NAMALWA (cell line): ENCODE results near the gene FHAD1.
"Not testable (repeated sequence)": the region's sequence is repeated elsewhere in the genome, so short reads cannot be mapped to it uniquely, and the experiment has no call there.

Experiments
- DNase-seq: peaks from one replicate; pipeline ENCODE4 v3.0.0-alpha.2; 2015; ENCODE audit warnings: low spot score

Gene FHAD1

DNA sequence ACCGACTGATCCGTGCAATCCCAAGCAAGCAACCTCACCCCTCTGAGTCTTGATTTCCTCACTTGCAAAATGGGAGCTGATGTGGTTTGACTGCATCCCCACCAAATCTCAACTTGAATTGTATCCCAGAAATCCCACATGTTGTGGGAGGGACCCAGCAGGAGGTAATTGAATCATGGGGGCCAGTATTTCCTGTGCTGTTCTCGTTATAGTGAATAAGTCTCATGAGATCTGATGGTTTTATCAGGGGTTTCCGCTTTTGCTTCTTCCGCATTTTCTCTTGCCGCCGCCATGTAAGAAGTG is 58.4 kb downstream of the FHAD1 start:
- DNase-seq: no peak

DNA sequence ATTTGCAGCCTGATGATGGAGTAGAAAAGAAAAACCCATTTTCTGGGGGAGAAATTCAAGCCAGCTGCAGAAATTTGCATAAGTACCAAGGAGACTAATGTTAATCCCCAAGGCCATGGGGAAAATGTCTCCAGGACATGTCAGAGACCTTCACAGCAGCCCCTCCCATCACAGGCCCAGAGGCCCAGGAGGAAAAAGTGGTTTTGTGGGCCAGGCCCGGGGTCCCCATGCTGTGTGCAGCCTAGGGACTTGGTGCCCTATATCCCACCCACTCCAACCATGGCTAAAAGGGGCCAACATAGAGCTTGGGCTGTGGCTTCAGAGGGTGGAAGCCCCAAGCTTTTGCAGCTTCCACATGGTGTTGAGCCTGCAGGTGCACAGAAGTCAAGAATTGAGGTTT is 59.3 kb downstream of the FHAD1 start:
- DNase-seq: not testable (repeated sequence)

DNA sequence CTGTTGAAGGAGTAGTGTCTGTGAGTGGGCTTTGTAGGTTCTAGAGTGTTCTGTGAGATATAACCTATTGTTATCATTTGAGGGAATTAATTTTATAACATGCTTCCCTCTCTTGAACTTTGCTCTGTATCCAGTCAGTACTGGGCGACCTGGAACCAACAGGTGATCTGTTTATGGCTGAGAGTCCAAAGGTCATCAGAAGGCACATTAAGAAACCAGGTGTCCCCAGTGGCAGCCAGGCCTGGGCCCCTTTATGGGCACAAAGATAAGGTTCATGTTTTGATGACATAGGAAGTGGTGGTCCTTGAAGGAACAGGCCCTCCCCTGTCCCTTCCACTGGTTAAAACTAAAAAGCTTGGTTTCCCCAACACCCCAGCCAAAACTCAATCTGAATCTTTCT is 61.1 kb downstream of the FHAD1 start:
- no peak for DNase-seq

DNA sequence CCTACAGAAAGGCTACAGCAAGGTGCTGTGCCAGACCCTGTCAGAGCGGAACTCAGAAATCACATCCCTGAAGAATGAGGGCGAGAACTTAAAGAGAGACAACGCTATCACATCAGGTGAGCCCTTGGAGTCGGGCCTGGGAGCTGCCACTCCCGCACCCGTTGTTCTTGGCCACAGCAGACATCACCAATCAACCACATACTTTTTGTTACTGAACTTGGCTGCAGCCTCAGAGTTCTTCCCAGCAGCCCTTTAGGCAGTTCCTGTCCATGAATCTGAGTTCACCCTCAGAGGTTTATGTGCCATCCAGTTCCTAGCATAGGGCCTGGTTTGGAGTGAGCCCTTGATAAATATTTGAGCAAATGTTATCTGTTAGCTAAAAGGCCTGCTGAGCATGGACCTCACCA is 61.6 kb downstream of the FHAD1 start:
- no peak for DNase-seq

DNA sequence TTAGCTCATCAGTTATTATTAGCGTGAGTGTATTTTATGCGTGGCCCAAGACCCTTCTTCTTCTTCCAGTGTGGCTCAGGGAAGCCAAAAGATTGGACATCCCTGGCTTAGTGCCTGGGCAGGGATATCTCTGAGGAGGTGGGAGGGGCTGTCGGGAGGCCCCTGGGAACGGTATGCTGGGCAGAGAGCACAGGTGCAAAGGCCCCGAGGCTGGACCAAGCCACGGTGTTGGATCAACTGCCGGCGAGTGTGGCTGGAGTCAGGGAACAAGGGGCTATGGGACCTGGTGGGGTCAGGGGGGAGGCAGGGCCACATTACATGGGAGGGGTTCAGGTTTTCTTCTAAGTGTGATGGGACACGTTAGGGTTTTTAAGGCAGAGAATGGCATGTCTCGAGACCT is 62.7 kb downstream of the FHAD1 start:
- DNase-seq: no peak

DNA sequence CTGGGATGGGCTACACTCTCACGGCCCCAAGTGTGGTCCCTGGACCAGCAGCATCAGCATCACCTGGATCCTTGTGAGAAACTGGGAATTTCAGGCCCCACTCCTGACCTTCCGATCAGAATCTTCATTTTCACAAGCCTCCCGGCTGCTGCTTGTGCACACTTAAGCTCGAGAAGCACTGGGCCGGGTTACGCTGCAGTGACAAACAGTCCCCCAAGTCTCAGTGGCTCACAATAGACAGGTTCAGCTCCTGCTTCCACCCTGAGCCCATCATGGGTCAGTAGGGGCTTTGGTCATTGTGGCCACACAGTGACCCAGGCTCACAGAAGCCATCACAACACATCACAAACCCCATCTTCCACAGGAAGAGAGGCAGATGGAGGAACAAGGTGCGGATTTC is 63.5 kb downstream of the FHAD1 start:
- DNase-seq: no peak

DNA sequence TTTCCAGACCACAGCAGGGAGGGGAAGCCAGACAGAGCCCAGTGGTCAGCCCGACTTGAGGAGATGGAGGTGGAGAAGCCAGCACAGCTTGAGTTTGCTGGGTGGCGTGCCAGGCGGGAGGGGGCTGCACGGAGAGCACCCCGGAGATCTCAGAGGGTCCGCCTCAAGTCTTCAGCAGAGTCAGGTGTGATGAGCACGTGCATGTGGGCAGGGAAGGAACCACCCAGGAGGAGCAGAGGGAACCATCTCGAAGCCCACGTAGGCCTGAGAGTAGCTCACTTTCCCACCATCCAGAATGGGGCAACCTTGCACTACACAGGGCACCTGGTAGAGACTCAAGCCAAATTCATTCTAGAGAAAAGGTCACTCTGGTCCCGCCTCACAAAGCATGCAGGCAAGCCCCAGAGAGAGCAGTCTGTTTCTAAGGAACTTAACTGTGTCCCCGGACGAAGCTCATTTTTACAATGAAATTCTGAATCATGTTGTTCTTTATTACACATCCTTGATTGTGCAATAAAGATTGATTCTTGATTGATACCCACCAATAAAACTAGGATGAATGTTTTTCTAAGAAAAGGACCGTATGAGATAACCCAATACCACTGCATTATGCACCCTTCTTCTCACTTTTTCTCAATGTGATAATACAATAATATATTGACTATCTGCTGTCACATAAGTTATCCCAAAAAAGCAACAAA is 64.2 kb downstream of the FHAD1 start:
- no peak for DNase-seq

DNA sequence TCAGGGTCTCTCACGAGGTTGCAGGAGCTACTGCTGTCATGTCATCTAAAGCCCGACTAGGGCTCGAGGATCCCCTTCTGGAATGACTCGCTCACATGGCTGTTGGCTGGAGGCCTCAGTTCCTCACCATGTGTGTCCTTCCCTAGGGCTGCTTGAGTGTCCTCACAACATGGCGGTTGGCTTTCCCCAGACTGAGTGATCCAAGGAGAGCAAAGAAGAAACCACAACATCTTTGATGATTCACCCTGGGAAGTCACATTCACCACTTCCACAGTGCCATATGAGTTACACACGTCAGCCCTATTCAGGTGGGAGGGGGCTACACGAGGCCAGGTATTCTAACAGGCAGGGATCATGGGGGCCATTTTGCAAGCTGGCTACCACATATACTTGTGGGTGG is 64.9 kb downstream of the FHAD1 start:
- DNase-seq: no peak

DNA sequence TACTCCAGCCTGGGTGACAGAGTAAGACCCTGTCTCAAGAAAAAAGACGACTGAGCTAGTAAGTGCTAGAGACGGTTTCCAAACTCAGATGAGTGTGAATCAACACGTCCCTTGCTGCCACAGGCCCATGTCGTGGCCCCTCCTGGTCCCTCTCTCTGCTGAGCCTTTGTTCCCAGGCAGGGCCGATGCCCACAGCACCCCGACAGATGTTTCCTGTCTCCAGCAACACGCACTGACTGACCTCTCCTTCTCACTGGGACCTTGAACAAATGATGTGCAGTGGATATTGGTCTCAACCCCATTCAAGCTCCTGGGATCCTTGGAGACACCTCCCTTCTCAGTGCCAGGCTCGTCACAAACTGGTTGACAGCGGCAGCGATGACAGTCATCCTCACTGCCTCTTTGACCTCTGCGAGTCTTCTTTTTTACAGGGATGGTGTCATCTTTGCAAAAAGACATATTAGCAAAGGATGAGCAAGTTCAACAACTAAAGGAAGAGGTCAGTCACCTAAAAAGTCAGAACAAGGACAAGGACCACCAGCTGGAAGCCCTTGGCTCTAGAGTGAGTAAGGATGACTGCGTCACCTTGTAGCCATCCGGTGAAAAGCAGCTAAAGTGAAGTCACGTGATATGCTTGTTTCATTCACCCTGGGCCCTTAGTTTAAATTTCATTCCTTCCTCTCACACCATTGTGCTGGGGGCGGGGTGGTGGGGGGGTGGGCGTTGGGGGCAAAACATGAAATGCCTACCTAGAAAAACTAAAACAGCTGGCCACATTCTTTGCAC is 65.8 kb downstream of the FHAD1 start:
- DNase-seq: no peak

DNA sequence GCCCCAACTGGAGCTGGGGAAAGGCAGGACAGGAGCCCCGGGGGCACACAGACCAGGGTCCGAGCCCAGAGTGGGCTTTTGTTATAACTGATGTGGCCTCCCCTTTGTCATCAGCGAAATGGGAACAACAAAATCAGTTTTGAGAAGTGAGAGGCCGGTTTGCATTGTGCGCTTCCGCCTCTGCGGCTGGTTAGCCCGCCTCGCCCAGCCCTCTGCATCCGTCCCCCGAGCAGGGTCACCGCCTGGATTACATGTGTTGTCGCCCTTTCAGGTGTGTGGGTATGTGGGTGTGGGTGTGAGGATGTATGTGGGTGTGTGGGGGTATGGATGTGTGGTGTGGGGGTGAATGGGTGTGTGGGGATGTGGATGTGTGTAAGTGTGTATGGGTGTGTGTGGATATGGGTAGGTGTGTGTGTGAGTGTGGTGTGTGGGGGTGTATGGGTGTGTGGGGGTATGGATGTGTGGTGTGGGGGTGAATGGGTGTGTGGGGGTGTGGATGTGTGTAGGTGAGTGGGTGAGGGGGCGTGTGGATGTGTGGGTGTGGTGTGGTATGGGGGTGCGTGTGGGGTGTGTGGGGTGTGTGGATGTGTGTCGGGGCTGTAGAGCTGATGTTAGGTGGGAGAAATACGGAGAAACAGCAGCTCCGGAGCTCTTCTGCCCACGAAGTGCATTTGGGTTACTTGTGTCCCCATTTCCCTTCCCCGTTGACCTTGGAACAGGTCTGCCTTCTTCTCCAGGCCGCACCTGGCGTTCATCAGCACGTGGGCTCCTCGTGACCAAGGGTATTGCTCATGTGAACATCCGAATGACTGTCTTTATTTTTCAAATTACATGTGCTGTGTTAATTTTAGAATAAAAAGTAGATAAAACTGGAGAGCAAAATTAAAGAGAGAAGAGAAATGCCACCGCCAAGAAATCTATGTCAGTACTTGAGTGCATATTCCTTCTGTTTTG is 67.6 kb downstream of the FHAD1 start:
- DNase-seq: no peak

DNA sequence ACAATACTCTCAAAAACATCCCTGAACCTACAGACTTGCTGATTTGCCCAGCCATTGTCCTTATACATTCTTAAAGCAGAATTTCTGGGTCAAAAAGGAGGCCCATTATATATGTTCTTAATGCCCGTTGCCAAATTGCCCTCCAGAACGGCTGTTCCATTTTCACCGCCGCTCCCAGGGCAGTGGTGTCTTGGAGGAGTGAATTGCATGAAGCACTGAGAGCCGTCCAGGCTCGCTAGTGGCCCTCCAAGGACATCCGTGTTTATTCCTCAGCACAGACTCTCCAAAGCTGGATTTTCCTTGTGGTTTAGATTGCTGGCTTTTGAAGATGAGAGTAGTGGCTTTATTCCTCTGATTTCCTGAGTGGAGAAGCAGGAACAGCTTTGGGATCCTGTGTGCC is 68.8 kb downstream of the FHAD1 start:
- no peak for DNase-seq

DNA sequence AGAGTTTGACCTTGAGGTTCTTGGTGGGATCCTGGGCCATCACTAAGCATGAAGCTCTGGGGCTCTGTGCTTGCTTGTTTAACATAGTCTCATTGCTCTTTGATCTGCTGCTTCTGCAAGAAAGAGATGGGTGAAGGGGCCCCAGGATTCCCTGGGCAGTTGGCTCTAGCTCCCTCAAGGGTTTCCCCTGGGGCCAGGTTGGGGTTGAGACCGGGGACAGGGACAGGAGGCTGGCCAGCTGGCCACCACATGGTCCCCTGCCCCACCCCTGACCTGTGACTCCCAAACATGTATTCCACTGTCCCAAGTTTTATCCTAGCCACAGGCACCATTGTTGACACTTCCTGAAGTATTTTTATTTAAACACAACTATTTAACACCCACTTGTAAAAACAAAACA is 69.5 kb downstream of the FHAD1 start:
- DNase-seq: no peak

DNA sequence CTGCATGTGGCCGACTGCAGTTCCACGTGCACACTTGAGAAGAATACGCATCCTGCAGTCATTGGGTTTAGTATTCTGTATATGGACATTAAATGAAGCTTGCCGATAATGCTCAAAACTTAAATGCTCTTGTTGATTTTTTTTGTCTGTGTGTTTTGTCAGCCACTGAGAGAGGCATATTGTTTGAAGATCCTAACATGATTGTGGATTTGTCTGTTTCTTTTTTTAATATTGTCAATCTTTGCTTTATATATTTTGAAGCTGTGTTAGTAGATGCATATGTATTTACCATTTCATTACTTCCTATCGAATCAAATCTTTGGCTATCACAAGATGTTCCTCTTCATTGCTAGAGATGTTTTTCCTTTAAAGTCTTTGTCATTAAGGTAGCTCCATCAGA is 73.2 kb downstream of the FHAD1 start:
- DNase-seq: no peak

DNA sequence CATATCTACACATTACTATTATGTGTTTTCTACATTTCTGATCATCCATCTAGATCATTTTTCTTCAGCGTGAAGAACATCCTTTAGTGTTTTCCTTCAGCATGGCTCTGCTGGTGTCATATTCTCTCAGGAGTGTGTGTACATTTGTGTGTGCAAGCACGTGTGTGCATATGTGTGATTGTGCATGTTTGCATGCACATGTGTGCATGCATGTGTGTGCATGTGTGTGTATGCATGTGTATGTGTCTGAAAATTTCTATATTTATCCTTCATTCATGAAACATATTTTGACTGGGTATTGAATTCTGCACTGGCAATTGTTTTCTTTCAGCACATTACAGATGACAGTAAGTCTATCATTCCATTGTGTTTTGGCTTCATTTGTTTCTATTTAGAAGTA is 74.6 kb downstream of the FHAD1 start:
- DNase-seq: no peak

DNA sequence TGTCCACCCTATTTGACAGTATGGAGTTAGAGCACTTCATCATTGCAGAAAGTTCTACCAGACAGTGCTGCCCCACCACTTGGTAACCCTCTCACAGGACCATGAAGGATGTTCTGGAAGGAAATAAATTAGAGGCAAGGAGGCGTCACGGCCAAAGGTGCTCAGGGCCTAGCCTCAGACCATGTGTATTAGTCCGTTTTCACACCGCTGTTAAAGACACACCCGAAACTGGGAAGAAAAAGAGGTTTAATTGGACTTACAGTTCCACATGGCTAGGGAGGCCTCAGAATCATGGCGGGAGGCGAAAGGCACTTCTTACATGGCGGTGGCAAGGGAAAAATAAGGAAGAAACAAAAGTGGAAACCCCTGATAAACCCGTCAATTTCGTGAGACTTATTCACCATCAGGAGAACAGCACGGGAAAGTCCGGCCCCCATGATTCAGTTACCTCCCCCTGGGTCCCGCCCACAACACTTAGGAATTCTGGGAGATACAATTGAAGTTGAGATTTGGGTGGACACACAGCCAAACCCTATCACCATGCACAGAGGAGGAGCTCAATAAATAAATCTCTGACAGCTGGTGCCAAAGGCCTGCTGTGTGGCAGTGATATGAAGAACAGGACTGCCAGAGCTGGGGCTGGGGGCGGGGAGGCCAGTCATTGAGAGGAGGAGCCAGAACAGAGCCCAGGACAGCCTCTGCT is 75.8 kb downstream of the FHAD1 start:
- no peak for DNase-seq

DNA sequence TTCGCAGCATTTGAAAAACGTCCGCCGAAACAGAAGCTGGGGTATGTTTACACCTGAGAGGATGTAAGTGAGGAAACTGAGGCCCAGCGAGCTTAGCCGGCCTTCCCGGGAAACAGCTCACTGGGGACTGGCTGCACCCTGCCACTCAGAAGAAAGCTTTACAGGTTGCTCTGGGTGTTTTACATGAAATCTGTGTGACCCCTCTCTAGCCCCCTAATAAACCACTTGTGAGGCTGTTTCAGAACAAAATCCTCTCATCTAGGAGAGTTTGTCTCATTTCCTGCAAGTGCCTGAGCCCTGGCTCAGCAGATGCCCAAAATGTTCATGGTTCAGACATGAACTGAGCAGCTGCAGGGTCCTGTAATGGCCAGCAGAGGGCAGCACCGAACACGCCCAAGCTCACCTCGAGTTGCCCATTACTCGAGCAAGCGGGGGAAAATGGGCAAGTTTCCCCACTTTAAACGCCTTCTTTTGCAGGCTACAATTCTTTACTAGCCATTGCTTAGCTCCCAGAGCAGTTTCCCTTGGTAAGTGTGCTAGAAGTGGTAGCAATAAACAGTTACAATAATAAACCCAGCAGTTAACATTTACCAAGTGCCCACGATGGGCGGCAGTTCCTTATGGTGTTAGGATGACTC is 76.4 kb downstream of the FHAD1 start:
- peak; percentile 88 for DNase-seq

DNA sequence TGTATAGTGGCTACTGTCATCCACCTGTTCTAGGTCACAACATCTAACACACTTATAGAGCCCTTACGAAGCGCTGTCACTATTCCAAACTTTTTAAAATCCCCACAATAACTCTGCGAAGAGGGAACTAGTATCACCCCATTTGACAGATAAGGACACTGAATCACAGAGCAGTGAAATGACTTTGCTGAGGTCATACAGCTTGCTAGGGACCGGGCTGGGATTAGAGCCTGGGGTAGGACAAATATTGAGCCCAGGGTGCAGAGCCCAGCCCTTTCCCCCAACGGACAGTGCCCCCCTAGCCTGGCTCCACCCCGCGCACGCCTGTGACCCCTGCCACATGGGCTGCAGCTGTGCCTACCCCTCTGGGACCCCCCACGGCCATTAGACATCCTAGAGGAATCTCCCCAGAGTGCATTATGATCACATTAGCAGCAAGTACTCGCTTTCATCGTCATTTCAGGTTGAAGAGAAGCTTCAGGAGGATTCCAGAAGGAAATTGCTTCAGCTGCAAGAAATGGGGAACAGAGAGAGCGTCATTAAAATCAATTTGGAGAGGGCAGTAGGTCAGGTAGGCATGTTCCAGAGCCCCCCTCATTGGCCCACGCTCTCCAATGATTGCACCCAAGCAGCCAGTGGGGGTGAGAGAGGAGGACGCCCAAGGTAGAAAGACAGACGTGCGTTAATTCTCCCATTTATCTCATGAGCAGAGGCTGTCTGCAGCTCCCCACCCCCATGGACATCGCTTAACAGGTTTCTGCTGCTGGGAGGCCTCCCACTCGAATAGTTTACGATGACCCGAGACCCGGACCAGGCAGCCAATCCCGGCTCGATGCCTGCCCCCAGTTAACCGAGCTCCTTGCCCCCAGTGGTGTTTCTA is 77.2 kb downstream of the FHAD1 start:
- no peak for DNase-seq

DNA sequence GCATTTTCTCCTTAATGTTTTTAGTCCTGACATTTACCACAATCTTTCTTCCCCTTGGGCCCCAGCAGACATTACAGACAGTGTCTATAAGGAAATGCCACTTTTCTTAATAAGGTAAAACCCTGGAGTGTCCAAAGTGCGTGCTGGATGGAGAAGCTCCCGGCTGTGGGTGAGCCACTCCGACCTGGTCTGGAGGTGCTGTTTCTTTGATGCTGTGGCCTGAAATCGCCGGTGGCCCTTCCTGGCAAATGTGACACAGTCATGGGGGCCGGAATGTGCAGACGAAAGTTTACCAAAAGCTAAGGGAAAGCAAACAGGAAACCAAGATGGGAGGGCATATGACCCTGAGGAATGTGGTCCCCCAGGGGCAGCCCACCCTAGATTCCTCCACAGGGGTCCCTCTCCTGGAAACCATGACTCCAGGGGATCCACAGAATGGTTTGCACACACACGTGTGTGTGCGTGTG is 77.9 kb downstream of the FHAD1 start:
- no peak for DNase-seq

DNA sequence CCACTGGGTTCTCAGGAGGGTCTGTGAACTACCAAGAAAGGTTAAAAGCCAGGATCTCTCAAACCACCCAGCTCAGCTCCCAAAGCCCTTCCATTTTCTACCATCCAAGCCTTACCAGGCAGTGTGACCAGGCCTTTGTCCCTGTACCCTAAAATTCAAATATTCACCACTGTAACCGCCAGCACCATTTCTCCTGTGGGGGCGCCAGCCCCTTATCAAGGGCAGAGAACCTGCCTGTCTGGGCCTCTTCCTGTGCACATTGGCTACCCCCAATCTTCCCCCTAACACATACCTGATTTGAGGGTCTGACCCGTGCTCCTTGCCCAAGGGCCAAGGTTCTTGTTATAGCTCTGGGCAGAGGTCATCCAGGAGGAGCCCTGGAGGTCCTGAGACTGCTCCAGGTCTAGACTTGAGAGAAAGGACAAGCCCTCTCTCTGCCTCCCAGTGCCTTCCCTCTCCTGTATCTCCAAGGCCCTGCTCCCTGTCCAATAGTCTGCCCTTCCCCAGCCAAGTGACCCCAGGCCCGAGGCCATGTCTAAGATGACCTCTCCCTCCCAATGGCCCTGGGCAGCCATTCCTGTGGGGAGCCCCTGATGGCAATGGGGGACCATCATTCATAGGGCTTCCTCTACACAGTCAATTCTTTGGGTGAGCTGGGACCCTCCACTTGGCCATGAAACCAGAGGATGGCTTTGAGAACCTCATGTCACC is 78.5 kb downstream of the FHAD1 start:
- peak; percentile 25 for DNase-seq
